Upper lobe of right lung (tissue), 1 donor: ENCODE results near the gene SLC6A3. TPM values are rescaled to one million over a fixed set of nuclear protein-coding genes. Genes with fewer than 3 reads are reported as not detected.
A peak's percentile ranks its signal among the peaks of the same experiment; 100 is the strongest.

Experiments used
- ATAC-seq: fragments of 200-7000 bp; cut with Tn5 transposase; one replicate; pipeline ENCODE4 v1.9.1; 2020; ENCODE audit warnings: mild to moderate bottlenecking, moderate library complexity
- DNase-seq: peaks from one replicate; pipeline ENCODE4 v3.0.0-alpha.2; 2020
- H3K27ac ChIP-seq: fragments of 200-600 bp; one replicate; pipeline ENCODE4 v1.8.0; 2022
- H3K27me3 ChIP-seq: fragments of 200-600 bp; one replicate; pipeline ENCODE4 v1.8.0; 2022; ENCODE audit warnings: mild to moderate bottlenecking
- H3K36me3 ChIP-seq: fragments of 200-600 bp; one replicate; pipeline ENCODE4 v1.8.0; 2022
- H3K4me1 ChIP-seq: fragments of 200-600 bp; one replicate; pipeline ENCODE4 v1.8.0; 2022
- H3K4me3 ChIP-seq: fragments of 200-600 bp; one replicate; pipeline ENCODE4 v1.8.0; 2022; ENCODE audit warnings: mild to moderate bottlenecking
- H3K9me3 ChIP-seq: fragments of 200-600 bp; one replicate; pipeline ENCODE4 v1.8.0; 2022
- CTCF ChIP-seq: fragments of 200-600 bp; IDR thresholded peaks from one replicate; pipeline ENCODE4 v1.8.0; 2022; ENCODE audit warnings: antibody characterized with exemption
- intact Hi-C: fragments of 100-400 bp; cut with DNase I; formaldehyde crosslinking; loops from one replicate; pipeline ENCODE4 v1.11.0; 2022
- total RNA-seq: library from RNA; stranded (reverse); fragmentation: NEBNext Ultra II Directional; extraction: Animal tissue kit (Norgen Biotek cat#: 25700); gene quantifications from one replicate; pipeline ENCODE4 v1.2.1, GENCODE V29; 2021
- donor health status: DM: no; HTN: yes; CAD: no; lungs with severe emphysema.

The SLC6A3 gene
- total RNA-seq, 1 donor from 2014 or later, result 0.52 TPM

- intact Hi-C loops, result no loop called here
- no peak overlapping the region for H3K27ac ChIP-seq
- H3K36me3 ChIP-seq, result no peaks in the 10 kb centered on the region
- DNase-seq, result no peak
- peaks cover 11% of the 10 kb centered on the region for H3K27me3 ChIP-seq
- TF ChIP-seq CTCF, result no peak
- no peaks in the 10 kb centered on the region for H3K4me1 ChIP-seq
- H3K4me3 ChIP-seq, result no peak overlapping the region
- H3K9me3 ChIP-seq, result no peaks in the 10 kb centered on the region
- no peak for ATAC-seq
Observed at GRCh38 chr5:1436036-1436435, 9.2 kb downstream of the SLC6A3 start.

- Histone ChIP-seq H3K36me3 (no peaks in the 10 kb centered on the region), H3K9me3 (no peaks in the 10 kb centered on the region), H3K4me1 (no peaks in the 10 kb centered on the region), H3K4me3 (no peak overlapping the region), H3K27me3 (peaks cover 7% of the 10 kb centered on the region), H3K27ac (no peak overlapping the region)
- TF ChIP-seq CTCF, result no peak
- peak; percentile 38 for DNase-seq
- ATAC-seq, result no peak
- intact Hi-C loops, result no loop called here
Observed at GRCh38 chr5:1435369-1435768, 9.9 kb downstream of the SLC6A3 start.

GRCh38 chr5:1432296-1432695 lies 12.9 kb downstream of the SLC6A3 start:
- H3K27ac ChIP-seq, result no peak overlapping the region
- intact Hi-C loops, result no loop called here
- H3K9me3 ChIP-seq, result peaks cover 20% of the 10 kb centered on the region
- DNase-seq (peak; percentile 47), ATAC-seq (no peak)
- H3K4me1 ChIP-seq, result no peaks in the 10 kb centered on the region
- TF ChIP-seq CTCF, result no peak
- H3K4me3 ChIP-seq, result no peak overlapping the region
- no peaks in the 10 kb centered on the region for H3K27me3 ChIP-seq
- H3K36me3 ChIP-seq, result no peaks in the 10 kb centered on the region

GRCh38 chr5:1431896-1432295 lies 13.3 kb downstream of the SLC6A3 start:
- H3K9me3 ChIP-seq, result peaks cover 21% of the 10 kb centered on the region
- no peak for TF ChIP-seq CTCF
- intact Hi-C loops, result no loop called here
- H3K4me1 ChIP-seq, result no peaks in the 10 kb centered on the region
- no peaks in the 10 kb centered on the region for H3K36me3 ChIP-seq
- H3K27ac ChIP-seq, result no peak overlapping the region
- DNase-seq, result peak; percentile 38
- H3K4me3 ChIP-seq, result no peak overlapping the region
- ATAC-seq, result no peak
- no peaks in the 10 kb centered on the region for H3K27me3 ChIP-seq

- Histone ChIP-seq H3K4me1 (no peaks in the 10 kb centered on the region), H3K27ac (no peak overlapping the region), H3K9me3 (peaks cover 21% of the 10 kb centered on the region), H3K4me3 (no peak overlapping the region), H3K36me3 (no peaks in the 10 kb centered on the region), H3K27me3 (no peaks in the 10 kb centered on the region)
- intact Hi-C loops, result no loop called here
- ATAC-seq, result peak; percentile 32
- no peak for TF ChIP-seq CTCF
- DNase-seq, result peak; percentile 52
Observed at GRCh38 chr5:1431021-1431811, 14.0 kb downstream of the SLC6A3 start.
